Measurements from ENCODE around the gene RNF157.

Gene RNF157

DNA sequence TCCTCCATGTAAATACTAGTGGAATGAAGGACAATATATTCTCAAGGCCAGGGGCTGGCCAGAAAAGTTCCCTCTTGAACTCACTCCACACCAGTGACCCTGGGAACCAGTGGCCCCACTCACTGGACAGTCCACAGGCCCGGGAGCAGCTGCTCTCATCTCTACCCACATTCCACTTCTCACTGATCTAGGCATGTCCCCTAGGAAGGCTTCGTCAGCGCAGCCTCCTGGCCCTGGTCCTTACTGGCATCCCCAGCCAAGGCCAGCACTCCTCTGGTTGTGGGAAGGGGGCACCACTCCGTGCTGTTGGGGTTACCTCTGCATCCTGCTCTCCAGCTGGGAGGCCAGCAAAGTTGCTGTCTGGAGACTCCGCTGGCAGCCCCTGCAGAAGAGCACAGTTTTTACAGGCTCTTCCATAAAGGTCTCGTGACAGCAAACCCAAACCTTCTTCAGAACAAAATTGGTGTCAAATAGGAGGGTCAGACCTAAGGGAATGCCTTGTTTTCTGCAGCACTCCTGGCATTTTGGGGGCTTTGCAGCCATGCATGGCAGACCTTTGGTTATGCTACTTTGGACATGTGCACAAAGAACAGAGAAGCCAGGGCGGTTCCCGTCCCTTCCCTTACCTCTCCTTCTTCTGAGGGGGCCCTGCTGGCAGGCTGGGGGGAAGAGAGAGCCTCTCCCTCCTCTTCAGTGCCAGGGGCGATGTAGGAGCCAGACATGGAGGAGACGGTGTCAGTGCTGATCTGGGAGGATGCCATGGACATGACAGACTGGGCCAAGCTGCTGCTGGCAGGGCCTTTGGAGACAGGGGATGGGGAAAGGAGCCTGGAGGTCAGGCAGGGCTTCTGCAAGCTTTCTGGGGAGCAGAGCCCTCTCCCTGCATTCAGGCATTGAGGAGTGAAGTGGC, 85.1 kb downstream of the RNF157 start:
- DNase-seq: no peak

DNA sequence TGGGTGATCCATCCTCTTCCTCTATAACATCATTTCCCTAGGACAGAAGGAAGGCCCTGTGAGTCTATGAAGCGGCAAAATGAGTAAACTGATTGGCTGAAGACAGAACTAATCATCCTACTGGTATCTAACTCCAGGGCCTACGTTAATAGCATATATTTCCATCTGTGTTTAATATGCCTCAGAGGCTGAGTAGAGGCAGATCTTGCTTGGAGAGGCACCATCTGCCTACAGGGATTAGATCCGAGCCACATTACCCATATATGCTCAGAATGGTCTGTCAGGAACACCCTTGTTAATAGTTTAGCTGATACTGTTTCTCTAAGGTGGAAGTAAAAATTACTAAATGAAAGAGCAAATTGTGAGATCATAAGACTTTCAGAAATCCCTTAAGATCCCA, 86.0 kb downstream of the RNF157 start:
- DNase-seq: no peak

DNA sequence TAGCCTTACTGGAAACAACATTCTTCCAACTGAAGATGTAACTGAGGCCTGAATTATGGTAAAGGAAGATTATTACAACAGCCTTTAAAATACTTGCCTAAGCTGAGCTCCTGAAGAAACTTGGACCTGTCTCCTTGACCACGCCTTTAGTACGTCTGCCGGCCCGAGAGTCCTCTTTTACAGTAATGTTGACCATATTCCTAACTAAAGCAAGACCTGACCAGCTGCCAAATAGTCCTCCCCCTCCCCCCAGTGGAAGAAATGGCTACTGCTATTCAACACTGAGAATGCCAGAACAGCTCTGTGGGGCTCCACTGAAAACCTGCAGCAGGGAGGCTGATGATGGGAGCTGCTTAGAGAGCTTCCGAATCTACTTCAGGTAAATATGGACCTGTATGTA, 86.7 kb downstream of the RNF157 start:
- DNase-seq: no peak

DNA sequence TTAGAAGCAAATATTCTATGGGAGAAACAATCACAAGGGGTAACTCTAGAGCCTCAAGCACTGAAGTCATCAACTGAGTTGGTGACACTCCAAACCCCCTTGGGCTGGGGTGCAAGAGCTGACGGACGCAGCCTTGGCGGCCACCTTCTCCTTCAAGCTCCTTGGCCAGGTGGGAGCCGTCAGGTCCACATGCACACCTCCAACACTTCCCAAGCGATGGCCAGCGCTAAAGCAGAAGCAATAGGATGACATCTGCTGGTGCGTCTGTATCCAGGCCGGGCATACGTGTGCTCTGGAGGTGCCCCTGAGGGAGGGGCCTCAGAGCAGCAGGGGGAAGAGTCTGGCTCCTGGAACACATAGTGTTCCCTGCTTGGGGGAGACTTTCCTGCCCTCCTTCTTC, 87.1 kb downstream of the RNF157 start:
- no peak for DNase-seq

DNA sequence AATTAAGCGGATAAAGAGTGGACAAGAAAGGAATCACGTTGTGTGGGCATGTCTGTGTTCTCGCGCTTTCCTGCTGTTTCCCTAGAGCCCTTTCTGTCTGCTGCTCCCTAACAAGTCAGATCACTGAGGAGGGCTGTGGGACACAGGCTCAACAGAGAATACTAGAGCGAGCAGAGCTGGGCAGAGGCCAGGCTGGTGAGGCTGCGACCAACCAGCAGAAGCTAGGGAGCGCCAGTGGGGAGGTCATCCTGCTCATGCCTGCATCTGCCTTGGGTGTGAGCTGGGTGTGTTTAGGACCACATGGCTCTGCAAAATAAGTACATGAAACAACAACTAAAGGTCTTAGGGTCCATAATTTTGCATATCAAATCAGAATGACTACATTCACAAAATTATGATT, 87.7 kb downstream of the RNF157 start:
- DNase-seq: no peak

DNA sequence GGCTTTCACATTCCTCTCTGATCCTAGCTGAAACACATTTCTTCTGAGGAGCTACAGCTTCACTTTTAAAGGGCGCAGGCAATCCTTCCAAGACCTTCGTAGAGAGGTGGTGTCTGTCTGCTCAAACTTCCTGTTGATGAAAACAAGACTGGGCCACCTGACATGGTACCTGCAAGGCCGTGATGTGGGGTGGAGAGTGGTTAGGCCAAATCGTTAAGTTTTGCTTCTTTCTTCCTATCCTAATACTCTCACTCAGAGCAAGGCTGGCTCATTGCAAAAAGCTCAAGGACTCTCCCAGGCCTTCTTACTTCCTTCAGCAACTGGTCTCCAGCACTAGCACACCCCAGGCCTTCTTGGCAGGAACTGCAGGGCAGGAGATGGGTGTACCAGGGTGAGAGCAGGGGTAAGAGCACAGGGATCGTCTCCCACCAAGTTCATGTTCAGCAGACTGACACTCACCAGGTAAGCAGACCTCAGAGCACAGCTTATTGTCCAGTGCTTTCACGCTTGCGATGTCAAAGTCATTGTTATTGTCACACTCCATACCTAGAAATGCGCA, 88.3 kb downstream of the RNF157 start:
- DNase-seq: no peak

DNA sequence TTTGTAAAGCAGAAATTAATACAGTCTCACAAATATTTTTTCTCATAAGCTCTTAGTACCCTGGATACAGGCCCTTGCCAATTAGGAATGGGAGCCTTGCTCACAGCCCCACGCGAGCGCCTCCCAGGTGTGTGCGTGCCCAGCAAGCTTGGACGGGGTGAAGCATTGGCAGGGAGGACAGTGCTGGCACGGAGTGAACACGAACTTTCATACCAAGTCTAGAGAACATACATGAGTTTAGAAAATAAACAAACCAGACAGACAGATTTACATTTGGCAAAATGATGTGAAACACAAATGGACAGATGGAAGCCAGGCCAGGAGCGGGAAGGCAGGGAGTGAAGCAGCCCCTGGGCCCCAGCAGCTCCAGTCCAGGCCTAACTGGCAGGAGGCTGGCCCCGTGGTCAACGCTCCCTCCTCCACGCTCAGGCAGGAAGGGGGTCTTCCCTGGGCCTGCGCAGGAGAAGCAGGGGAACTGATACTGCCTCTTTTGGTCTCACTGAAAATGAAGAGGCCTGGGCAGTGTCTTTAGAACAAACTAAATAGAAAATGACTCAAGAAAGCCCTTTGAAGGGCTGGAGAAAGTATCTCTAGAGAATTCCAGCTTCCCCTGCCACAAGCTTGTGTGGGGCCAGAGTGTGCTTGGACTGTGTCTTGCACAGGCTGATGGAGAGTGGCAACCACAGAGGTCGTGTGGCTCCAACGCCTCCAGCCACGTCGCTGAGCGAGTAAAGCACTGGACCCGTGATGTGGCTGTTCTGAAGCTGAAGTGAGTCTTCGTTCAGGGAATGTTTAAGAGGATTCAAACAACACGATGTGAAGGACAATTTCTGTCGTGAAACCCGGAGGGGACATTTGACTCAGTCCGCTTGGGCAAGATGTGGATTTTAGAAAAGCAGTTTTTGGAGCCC, 89.3 kb downstream of the RNF157 start:
- DNase-seq: no peak

DNA sequence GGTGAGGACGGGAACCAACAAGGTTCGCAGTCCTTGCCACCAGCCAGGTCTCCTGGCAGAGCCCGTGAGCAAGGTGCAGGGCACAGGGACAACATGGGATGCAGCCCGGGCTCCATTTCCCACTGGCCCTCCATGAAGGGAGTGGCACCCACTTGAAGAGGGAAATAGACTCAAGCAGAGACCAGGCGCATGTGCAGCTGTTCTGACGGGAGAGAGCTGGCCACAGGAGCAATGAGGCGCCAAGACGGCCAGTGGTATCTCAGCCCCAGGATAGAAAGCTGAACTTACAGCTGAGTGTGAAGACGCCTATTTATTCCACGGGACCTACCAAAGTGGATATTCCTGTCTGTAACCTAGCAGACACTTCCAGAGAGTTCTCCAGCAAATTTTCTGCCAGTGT, 91.1 kb downstream of the RNF157 start:
- DNase-seq: no peak

DNA sequence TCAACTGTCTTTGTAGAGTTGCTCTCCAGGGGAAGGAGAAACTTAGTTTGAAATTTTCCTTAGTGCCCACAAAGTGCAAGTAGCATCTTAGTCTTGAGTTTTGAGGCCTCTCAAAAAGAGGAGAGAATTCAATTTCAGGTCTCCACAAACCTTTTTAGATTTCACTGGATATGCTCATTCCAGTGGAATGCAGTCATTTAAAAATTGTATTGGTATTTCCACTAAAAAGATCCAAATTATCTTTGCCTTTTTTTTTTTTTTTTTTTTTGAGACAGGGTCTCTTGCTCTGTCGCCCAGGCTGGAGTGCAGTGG, 92.3 kb downstream of the RNF157 start:
- DNase-seq: no peak

DNA sequence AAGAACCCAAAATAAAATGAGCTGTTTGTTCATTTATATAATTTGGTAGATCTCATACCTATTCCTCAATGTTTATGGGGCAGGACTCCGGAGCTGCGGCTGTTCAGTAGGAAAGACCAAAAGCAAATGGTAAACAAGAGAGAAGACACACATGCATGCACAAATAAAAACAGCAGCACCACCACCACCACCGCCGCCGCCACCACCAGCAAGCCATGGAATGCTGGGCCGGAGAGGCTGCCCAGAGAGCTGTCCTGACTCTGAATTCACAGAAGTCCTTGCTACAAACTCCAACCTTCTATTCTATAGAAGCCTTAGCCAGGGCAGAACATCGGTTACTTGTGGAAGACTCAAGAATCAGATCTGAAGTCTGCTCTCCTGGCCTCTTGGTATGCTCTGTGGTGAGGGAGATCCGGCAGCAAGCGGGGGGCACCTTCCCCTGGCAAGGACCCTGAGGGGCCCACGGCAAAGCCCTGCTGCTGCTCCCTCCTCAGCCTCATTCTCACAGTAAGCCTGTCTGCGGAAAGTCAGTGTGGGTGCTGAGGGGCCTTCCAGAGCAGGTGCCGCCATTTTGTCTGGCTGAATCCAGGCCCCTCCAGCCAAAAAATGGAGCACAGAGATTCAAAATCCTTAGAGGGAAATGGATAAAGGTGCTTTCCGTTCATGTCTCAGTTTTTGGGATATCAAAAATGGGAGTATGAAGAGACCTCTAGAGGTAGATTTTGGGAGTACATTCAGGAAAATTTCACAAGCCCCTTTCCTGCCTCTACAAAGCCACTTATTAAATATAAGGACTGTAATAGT, 92.9 kb downstream of the RNF157 start:
- peak; percentile 71 to 77 for DNase-seq

DNA sequence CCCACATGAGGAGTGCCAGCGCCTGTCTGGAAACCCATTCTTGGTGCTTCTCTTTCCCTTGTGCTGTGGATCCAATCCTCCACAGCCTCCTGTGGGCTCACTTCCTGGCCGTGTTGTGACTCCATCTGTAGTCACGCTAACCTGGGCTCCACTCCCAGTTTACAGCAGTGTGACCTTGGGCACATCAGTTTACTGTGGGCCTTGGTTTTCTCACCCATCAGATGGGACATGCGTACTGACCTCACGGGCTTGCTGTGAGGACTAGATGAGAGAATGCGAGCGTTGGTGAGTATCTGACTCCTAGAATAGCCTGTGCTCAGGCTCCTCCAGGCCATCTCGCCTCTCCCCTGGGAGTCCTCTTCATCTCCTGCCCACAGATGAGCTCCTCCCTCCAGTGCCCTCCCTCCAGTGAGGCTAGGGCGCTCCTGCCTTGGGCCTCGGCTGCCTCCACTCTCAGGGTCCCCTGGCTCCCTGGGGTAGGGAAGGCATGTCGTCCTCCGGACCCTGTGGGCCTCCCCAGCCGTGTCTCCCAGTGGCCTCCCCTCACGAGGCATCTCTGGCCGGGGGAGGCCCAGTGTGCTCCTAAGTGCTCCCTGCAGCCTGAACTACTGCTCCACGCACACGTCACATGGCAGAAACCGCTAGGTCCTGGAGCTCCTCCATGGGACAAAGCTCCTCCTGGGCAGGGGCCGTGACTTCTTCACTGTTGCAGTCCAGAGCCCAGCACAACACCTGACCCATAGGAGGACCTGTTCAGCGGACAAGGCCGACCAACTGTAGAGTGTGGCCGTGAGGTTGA, 94.0 kb downstream of the RNF157 start:
- no peak for DNase-seq

DNA sequence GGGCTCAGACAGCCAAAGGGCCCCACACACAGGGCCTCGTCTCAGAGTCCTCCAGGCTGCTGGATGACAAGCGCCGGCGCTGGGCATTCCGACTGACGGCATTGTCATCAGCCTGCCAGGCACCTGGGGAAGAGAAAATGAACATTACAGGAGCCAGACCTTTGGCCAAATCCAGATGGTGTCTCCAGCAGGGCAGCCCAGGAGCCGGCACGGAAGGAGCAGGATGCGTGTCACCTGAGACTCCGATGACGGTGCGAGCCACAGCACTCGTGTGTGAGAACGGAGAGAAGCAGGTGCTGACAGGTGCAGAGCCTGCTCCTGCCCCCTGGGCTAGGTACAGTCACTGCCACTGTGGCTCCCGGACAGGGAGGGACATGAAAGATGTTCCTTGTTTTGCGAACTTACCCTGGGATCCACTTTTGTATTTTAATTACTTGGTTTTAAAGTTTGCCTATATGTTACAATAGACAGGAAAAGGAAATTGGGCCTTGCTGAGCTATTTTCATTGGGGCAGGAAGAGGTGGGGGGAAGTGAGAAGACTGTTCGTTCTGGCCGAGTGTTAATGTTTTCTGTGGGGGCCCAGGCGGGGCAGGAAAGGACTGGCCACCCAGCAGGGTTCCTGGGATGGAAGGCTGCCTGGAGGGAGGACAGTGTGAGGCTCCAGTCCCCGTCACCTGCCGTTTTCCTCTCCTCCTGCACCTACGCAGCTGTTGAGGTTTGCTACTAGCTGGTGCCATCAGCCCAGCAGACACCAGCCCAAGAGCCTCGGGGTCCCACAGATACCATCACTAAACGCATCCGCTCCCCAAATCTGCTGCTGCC, 94.9 kb downstream of the RNF157 start:
- peak; percentile 60 to 61 for DNase-seq

DNA sequence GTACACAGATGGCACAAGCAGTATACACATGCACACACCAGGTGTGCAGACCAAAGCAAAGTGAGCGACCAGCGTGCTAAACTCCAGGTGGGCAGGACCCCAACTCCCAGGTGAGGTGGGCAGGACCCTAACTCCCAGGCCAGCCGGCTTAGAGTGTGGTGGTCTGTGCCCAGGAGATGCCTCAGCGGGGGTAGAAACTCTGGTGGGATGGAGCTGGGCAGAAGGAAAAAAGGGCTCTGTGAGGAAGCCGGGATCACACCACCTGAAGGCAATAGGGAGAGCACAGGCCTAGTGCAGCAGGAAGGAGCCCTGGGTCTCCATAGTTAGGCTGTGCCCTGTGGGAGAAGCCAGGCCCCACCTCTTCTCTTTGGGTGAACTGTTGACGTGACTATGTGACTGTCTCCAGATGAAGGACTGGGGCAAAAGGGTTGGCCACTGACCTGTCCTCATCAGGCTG, 97.7 kb downstream of the RNF157 start:
- DNase-seq: no peak

DNA sequence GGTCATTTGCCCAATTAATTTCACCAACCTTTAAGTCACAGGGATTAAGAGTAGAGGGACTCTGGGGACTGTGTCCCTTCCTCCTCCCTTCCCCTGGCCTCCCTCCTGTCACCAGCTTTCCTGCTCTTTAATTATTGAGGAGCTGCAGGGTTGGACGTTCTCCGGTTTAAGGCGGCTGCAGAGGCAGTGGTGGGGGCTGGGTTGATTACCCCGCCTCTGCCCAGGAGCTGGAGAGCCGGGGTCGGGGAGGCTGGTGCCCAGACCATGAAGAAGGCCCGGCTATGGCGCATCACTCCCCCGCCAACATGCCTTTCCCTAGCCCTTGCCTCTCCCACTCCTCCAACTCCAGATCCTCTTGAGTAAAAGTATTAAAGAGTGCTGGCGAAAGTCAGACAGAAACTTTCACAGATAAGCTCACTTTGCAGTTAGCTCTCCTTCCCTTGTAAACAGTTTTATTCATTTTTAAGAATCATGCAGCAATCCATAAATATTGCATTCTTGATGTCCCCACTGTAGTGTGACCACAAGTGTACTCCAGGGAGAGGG, 98.2 kb downstream of the RNF157 start:
- no peak for DNase-seq

DNA sequence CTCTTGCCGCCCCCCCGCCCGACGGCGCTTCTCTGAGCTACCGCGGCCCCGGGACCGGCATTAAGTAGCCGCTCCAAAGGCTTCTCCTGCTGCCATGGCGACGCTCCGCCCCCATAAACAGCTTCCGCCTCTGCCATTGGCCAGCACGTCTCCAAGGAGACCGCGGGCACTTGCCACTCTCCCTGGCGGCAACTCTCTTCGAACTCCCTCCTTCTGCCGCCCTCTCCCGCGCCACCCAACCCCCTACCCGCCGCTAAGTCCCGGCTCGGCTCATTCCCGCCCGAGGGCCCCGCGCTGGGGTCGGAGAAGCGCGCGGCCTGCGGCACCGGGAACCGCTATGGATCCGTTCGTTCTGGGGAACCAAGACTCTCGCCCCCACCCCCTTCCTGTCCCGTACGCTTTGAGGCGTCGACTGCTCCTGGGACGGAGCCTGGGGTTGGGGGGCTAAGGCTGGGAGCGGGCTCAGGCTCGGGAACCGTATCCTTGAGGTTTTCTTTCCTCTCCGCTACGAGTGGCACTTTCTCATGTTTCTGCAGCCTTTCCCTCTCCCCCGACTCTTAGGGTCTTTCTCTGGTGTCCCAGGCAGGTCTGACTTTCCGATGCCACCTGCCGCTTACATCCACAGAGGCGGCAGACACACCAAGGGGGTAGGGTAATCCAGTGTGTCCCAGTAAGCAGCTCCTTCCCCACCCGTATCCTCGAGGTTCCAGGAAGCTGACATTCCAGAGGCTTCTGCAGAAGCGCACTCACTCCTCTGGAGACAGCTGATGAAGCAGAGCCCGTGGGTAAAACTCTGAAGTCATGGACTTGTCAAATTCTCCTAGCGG, 98.9 kb downstream of the RNF157 start, which contains the start of gene FOXJ1:
Gene FOXJ1 (minus strand): TSS at position 34 of the 827 bp plus-strand sequence. CDS start 850 bp downstream, outside the sequence.
- peak; percentile 93 to 94 for DNase-seq

DNA sequence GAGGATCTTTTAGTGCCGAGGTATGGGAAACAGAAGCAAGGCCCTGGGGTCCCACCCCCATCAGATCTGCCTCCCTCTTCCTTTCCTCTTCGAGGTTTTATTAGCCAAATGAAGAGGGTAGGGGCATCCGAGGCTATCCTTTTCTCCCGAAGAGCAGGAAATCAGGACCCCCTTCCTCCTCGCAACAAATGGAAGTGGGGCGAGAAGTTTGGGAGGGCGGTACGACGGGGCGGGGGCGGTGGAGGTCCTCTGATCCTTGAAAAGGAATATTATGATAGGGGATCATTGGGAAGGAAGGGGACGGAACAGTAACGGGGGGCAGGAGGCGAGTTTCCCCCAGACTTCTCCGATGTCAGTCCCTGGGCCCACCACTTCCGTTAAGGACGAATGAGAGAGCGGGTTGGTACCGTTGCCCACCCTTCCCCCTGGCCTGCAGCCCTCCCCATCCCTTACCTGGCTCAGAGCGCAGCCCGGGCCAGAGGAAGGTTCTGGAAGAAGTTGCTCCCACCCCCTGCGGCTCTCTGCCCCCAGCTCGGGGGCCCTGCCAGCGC, 99.6 kb downstream of the RNF157 start:
- DNase-seq: no peak

DNA sequence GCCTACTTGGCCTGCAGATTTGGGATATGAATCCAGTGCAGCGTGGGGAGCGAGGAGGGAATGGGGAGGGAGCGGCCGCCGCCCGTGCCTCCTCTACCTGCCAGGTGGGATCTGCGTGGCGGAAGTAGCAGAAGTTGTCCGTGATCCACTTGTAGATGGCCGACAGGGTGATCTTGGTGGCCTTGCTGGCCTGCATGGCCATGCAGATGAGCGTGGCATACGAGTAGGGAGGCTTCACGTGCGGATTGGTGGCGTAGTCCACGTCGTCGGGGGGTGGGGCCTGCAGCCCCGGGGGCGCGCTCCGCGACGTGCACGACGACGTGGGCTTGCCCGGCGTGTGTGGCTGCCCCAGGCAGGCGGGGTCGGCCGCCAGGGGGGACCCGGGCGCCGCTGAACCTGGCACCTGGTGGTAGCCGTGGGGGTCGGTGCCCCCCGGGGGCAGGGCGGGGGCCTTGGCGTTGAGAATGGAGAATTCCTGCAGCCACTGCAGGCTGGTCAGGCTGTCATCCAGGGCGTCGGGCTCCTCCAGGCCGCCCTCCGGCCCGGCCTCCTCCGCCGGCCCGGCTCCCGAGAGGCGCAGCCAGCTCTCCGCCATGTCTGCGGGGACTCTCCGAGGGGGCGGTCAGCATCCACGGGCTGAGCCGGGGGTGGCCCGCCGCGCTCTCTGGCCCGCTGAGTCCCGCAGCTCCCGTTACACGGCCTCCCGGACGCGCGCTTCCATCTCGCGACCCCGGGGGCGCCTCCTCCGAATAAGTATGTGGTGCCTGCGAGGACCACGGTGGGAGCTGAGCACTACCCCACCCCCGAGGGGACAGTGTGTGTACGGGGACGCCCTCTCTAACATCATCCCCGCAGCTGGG, 100.3 kb downstream of the RNF157 start:
- DNase-seq: no peak
